ENCODE data around the gene WDR35.
"Not testable (repeated sequence)": the region's sequence is repeated elsewhere in the genome, so short reads cannot be mapped to it uniquely, and the experiment has no call there.

WDR35 gene

DNA sequence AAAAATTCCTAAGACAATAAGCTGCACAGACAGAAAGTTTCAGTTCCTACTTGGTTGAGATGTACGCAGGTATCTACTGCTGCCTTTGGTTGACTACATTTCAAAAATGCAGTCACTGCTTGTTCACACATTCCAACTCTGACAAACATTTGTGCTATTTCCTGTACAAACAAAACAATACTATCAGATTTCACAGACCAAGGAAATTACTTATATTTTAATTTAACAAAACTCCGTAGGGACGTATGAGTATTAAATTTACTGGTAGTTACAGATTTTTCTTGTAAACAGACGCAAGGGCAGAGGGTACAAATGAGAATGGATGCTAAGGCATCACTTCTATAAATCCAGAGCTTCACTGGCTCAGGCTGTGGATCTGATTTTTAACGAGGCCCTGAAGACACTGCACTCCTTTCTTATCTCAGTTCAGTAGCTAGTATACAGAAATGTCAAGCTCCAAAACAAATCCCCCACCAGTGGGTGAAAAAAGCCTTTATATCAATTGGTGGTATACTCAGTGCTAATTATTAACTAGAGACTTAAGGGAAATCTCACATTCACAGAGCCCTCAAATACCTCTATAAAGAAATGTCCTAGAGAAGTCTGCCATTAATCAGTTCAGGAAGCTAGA is 56.4 kb downstream of the WDR35 start:
- DNase-seq (ENCODE audit: low read depth, low spot score): peak; percentile 72
- TF ChIP-seq CTCF (IDR thresholded peaks at IDR 0.05; ENCODE audit: low read depth, low read length): no peak
- in situ Hi-C loops (cut with HindIII; ENCODE audit: low sequenced_read_pairs): no loop called here
- H3K4me3 ChIP-seq (ENCODE audit: low read depth, low read length): no peak overlapping the region

- DNase-seq (ENCODE audit: low read depth, low spot score): peak; percentile 8
- in situ Hi-C loops (cut with HindIII; ENCODE audit: low sequenced_read_pairs): no loop called here
- no peak overlapping the region for H3K4me3 ChIP-seq (ENCODE audit: low read depth, low read length)
- no peak for TF ChIP-seq CTCF (IDR thresholded peaks at IDR 0.05; ENCODE audit: low read depth, low read length)
Observed at GRCh38 chr2:19932928-19933327, 57.0 kb downstream of the WDR35 start.

GRCh38 chr2:19929226-19929625 is 60.7 kb downstream of the WDR35 start:
- no peak overlapping the region for H3K4me3 ChIP-seq (ENCODE audit: low read depth, low read length)
- in situ Hi-C loops (cut with HindIII; ENCODE audit: low sequenced_read_pairs): no loop called here
- DNase-seq (ENCODE audit: low read depth, low spot score): no peak
- no peak for TF ChIP-seq CTCF (IDR thresholded peaks at IDR 0.05; ENCODE audit: low read depth, low read length)

- DNase-seq (ENCODE audit: low read depth, low spot score); in situ Hi-C loops (cut with HindIII; ENCODE audit: low sequenced_read_pairs); H3K4me3 ChIP-seq (ENCODE audit: low read depth, low read length): not testable (repeated sequence)
Observed at GRCh38 chr2:19927816-19928215, 62.1 kb downstream of the WDR35 start.

DNA sequence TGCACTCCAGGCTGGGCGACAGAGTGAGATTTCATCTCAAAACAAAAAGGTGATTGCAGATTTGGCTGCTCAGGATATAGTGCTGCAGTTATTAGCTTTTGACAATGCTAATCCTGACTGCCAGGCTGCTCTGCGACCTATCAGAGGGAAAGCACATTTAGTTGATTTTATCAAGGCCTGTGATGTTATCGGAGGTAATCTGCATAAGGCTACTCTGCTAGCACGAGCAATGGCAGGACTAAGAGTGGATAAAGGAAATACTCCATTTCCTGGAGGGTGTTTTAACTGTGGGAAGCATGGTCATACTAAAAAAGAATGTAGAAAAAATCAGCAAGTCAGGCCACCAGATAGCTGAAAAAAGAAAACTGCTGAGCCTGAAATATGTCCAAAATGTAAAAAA is 65.4 kb downstream of the WDR35 start:
- H3K4me3 ChIP-seq (ENCODE audit: low read depth, low read length); in situ Hi-C loops (cut with HindIII; ENCODE audit: low sequenced_read_pairs); DNase-seq (ENCODE audit: low read depth, low spot score): not testable (repeated sequence)

DNA sequence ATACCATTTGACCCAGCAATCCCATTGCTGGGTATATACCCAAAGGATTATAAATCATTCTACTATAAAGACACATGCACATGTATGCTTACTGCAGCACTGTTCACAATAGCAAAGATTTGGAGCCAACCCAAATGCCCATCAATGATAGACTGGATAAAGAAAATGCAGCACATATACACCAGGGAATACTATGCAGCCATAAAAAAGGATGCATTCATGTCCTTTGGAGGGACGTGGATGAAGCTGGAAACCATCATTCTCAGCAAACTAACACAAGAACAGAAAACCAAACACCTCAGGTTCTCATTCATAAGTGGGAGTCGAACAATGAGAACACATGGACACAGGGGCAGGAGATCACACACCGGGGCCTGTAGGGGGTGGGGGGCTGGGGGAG is 67.7 kb downstream of the WDR35 start:
- DNase-seq (ENCODE audit: low read depth, low spot score); in situ Hi-C loops (cut with HindIII; ENCODE audit: low sequenced_read_pairs); H3K4me3 ChIP-seq (ENCODE audit: low read depth, low read length): not testable (repeated sequence)

GRCh38 chr2:19916385-19916950 is 73.4 kb downstream of the WDR35 start:
- no peak overlapping the region for H3K4me3 ChIP-seq (ENCODE audit: low read depth, low read length)
- in situ Hi-C loops (cut with HindIII; ENCODE audit: low sequenced_read_pairs): no loop called here
- TF ChIP-seq CTCF (IDR thresholded peaks at IDR 0.05; ENCODE audit: low read depth, low read length): no peak
- no peak for DNase-seq (ENCODE audit: low read depth, low spot score)

GRCh38 chr2:19914266-19914975 is 75.5 kb downstream of the WDR35 start:
- in situ Hi-C loops (cut with HindIII; ENCODE audit: low sequenced_read_pairs): no loop called here
- no peak overlapping the region for H3K4me3 ChIP-seq (ENCODE audit: low read depth, low read length)
- TF ChIP-seq CTCF (IDR thresholded peaks at IDR 0.05; ENCODE audit: low read depth, low read length): no peak
- no peak for DNase-seq (ENCODE audit: low read depth, low spot score)
